T-helper 2 cell treated with Interferon-gamma antibody and Interleukin-4, amounts not matched to agents 100 ng/mL and 5 ng/mL, for 36 hours (primary cell): ENCODE measurements around the gene PAQR7. TPM values are rescaled to one million over a fixed set of nuclear protein-coding genes. Genes with fewer than 3 reads are reported as not detected.

Experiments used
- intact Hi-C: fragments of 100-400 bp; cut with micrococcal nuclease; formaldehyde crosslinking; loops from one replicate; pipeline ENCODE4 v1.15.1; 2023
- total RNA-seq: library from RNA; stranded (reverse); gene quantifications from 2 replicates; pipeline ENCODE4 v1.2.3, GENCODE V29; 2022

PAQR7 gene
- total RNA-seq, 1 donor from 2014 or later, result 2.4 TPM

DNA sequence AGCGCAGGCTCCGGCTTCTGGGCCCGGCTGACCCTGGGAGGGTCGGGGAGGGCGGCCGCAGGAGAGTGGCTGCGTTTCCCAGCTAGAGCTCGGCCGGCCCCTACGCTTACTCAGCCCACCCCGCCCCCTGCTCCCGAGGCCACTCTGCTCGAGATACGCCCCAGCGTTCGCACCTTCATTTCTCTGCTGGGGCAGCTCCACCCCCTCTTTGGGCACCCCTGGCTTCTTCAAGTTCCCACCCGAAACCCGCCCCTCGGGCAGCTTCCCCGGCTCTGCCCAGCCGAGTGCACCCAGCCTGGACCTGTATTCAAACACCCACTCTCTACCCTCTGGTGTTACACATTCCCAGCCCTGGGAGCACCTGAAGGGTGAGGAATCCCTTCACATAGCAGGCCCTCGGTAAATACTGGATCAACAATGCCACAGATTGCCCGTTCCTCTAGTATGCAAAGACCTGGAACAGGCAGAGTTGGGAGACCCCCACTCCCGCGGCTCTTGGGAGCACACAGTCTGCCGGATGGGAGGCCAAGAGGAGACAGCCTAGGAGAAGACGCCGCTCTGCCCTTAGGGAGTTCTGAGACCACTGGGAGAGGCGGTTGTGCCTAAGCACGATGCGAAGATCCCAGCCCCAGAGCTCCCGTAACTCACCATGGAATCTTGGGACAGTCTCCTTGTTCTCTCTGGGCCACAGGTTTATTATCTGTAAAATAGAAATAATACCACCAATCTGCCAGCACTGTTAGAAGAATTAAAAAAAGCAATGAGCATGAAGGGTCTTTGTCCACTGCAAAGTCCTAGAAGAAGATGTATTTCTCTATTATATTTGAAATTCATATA, 566 bp upstream of the PAQR7 start:
- intact Hi-C loops, result no loop called here

DNA sequence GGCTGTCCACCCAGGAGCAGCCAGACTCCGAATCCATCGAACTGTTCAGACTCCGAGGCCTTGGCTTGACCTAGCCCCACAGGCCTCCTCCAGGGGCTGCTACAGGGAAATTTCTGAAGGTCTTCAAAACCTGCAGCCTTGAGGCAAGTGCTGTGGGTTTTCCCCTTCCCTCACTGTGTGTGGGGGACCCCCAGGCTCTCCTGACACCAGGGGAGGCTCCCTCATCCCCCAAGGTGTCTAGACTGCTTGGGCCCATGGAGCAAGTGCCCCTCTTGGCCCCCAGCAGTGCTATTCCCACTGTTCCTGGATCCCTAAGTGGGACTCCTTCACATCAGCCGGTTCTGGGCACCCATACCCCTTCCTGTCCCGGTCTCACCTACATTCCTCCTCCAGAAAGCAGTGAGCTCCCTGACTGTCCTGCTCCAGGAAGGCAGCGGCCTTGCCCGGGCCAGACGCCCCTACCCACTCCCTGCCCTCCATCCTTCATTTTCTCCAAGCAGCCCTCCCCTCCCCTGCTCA, 814 bp downstream of the PAQR7 start:
- intact Hi-C loops, result no loop called here

DNA sequence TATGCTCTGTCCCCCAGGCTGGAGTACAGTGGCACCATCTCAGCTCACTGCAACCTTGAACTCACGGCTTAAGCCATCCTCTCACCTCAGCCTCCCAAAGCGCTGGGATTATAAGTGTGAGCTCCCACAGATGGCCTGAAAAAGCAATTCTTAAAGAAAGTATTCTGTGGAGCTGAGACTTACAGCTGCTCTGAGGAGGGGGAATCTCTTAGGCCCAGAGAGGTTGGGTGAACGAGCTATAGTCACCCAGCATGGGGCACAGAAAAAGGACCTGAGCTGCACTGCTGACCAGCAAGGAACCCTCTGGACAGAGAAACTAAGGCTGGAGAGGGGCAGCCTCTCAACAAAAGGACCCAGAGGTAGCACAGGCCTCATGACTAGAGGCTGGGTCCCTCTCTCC, 1.3 kb downstream of the PAQR7 start:
- intact Hi-C loops, result no loop called here

DNA sequence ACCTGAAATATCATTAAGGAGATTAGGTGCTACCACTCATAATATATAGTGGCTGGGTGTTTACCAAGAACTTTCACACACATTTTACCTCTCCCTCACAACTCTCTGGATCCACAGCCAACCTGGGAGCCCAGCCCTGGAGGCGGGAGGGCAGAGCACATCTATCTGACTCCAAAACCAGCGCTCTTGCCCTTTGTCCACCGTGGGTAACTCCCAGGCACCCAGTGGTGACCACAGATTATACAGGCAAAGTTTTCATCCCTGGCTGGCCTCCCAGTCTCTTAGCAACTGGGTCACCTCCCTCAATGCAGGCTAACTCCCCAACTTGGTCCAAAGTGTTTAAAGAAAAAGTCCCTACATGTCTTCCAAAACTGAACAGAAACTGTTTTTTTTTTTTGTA, 2.4 kb downstream of the PAQR7 start:
- intact Hi-C loops, result no loop called here

DNA sequence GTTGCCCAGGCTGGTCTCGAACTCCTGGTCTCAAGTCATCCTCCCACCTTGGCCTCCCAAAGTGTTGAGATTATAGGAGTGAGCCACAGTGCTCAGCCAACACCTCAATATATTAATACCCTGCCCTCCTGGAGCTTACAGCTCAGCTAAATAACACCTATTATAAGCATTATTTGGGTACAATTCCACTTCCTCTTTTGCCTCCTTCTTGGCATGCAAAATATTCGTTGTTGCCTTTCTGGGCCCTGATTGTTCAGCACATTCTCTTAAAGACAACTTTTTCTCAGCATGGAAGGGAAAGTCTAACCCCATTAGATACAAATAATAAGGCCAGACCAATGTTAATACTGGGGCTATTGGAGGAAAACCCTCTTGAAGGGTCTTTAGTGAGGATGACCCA, 2.8 kb downstream of the PAQR7 start:
- intact Hi-C loops, result no loop called here

DNA sequence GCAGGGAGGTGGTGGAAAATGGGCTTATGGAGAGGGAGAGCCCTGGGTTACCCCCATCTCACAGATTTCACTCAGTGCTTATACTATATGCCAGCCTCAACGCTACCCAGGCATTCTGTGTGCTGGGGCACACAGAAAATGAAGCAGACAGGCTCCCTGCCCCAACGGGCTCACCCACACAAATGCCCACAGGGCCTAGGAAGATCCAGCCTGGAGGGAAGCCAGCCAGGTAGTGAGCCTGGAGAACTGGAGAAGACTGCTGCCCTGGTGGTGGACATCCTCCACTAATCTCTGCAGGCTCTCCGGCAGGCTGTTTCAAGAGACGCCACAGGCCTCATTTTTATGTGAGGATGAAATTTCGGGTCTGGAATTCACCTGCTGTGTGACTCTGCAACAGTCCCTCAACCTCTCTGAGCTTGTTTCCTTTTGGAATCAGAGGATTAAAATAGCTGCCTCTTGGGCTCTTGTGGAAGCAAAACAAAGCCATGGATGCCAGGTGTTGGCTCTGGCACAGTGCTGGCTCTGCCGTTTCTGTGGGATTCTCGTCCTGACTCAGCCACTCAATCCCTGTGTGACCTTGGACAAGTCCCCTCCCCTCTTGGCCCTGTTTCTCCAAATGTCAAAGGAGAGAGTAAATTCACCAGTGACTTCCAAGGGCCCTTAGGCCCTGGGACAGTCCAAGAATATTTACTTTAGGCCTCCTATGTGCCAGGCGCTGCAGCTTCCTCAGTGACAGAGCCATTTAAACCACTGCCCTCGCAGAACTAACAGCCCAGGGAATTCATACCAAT, 3.6 kb downstream of the PAQR7 start:
- intact Hi-C loops, result no loop called here

DNA sequence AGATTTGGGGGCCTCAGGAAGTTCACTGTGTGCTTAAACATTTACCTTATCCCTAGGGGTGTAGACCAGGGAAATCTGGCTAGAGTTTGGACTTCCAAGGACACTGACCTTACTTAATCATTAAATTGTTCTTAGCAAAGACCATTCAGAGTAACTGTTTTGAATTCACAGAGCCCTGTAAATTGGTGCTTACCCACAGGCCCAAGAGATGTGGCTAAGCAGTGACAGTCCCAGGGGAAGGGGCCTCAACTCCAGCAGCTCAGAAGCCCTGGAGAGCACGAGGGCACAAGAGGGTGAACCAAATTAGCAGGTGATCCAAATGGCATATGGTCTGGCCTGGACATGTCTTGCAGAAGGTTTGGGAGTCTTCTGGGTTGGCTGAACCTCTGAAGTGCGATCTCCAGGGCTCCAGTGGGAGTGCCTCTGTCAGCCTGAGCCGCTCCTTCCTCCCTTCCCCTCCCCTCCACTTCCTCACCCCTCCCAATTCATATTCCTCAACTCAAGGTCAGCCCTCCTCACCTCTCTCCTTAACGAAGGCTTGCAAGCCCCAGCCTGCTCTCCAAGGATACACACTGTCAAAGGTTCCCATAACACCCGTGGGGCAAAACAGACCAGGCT, 4.3 kb downstream of the PAQR7 start:
- intact Hi-C loops, result no loop called here

DNA sequence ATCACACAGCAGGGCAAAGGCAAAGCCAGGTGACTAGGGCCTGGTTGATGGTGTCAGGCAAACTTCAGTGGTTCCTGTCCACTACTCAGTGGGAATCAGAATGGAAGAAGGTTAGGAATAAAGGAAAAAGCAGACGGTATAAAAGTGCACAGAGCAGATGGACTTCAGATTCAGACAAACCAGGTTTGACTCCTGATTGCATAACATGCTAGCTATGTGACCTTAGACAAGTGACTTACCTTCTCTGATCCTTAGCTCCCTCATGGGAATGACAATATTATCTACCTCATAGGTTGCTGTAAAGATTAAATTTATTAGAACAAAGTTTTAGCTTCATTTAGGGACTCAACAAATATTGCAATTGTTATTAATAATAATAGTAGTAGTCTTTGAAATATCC, 4.9 kb downstream of the PAQR7 start:
- intact Hi-C loops, result no loop called here

DNA sequence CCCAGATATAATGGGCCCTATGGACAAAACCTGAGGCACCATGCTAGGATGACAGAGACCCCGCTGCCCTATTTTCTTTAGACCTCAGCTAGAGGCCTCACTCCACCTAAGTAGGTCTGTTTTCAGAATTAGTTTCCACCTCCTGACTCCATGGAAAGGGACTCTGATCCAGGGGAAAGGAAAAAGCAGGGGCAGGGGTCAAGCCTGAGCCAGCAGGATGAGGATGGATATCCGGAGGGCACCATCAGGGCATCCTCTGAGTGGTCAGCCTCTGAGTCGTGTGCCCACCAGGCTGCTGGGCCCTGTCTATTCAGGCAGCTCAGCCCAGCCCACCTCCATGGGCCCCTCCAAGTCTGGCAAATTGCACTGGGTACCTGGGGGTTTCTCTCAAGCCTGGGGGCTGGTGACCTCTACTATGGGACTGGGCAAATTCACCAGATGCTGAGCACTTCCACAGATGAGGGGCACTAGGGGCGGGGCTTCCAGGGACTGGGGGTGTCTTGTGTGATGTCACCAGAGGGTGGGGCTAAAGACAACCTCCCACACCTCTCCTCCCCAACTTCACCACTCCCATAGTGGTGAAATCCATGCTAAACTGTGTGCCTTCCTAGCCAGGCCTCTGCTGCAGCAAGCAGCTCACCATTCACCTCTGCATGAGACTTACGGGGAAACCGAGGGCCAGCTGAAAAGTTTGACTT, 5.5 kb downstream of the PAQR7 start:
- intact Hi-C loops, result no loop called here

DNA sequence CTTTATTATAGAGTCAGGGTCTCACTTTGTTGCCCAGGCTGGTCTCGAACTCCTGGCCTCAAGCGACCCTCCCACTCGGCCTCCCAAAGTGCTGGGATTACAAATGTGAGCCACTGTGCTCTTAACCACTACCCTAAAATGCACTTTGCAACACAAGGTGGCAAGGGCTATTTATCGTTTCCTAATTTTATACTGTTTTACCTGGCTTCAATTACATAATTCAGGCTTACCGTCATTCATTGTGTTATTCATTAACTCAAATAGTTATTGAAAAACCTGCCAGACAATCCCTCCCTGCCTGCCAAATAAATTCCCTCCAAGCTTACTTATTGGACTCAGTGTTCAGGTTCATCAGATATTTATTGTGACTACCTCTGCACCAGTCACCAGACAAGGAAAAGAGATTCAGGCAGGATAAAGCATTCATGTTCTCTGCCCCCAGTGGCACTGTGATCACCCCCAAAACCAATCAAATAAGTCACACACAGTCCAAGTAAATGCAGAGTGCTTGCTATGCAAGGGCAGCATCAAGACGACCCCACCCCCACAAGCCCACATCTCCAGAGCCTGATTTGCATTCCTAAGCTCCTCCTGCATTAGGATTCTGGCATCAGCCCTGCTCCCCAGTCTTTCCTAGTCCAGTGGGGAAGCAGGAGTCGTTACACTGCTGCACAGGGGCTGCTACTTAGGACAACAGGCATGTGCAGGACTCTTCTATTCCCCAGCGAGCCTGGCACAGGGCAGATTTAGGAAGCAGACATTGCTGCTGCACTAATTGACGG, 8.1 kb downstream of the PAQR7 start:
- intact Hi-C loops, result no loop called here

DNA sequence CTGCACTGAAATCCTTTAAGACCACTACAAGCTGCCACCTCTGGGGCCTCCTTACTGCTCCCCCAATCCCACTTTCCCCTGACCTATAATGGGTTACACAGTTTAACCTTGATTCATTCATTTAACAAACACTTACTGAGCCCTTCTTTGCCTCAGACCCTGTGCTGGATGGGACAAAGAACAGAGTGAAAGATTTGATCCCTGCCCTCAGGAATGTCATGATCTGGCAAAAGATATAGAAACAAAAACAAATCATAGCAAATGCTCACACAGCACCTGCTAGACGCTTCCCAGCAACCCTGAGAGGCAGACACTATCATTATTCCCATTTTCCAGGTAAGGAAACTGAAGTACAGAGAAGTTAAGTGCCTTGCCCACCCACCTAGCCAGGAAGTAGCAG, 9.2 kb downstream of the PAQR7 start:
- intact Hi-C loops, result no loop called here

DNA sequence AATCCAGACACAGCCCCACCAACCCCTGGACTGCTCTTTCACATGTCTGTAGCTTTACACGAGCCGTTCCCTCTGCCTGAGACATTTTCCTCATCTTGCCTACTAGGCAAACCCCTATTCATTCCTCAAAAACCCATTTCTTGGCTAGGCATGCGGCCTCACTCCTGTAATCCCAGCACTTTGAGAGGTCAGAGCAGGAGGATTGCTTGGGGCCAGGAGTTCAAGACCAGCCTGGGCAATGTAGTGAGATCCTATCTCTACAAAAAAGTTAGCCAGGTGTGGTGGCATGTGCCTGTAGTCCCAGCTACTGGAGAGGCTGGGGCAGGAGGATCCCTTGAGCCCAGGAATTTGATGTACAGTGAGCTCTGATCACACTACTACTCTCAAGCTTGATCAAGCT, 11.1 kb downstream of the PAQR7 start:
- intact Hi-C loops, result no loop called here

DNA sequence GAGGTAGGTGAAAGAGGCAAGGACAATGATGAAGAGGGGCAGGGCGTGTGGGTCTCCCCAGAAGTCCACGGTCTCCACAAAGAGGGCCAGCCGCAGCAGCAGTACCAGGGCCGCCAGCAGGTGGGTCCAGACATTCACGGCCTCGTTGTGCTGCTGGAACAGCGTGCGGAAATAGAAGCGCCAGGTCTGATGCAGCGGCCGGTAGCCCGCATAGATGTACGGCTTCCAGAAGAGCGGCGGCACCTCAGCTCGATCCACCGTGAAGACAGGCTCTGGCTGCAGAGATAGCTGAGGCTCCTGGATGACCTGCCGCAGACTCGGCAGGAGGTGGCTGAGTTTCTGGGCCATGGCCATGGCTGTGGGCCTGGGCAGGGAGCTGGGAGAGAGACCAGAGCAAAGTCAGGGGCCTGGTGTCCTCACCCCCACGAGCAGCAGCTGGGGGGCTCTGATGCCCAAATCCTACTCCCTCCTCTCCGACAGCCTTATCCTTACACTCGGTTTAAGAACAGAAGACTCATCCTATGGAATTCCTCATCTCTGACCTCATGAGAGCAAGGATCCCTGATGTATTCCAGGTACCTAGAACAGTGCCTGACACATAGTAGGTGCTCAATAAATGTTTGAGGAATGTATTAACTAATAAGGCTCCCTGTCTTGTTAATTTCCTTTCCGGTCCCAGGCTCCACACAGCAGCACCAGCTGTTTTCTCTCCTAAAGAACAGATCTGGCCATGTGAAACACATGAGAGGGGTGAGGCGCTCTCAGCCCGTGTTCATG, 11.8 kb downstream of the PAQR7 start:
- intact Hi-C loops, result no loop called here

DNA sequence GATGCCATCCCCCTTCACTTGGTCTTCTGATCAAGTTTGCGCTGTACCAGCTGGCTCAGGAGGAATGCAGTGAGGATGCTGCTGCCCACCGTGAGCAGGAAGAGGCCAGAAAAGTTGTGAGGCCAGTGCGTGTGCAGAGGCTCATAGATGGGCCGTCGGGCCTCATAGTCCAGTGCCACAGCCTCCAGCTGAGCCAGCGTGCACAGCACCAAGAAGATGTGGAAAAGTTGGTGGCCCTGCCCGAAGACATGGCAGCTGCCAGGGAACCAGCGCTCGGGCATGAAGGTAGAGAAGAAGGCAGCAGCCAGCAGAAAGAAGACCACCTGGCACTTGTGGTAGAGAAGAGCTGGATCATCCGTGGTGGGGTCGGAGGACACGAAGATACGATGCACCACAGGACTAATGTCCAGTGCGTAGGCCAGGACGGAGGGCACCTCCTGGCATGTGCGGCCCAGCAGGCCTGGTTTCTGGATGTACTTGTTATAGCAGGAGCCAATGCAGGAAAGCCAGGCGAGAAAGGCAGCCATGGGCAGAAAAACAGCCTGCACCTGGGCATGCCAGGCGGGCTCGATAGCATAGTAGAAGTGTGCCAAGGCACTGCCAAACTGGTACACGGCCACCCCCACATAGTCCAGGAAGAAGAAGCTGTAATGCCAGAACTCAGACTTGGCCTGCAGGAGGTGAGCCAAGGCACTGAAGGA, 12.6 kb downstream of the PAQR7 start:
- intact Hi-C loops, result no loop called here

DNA sequence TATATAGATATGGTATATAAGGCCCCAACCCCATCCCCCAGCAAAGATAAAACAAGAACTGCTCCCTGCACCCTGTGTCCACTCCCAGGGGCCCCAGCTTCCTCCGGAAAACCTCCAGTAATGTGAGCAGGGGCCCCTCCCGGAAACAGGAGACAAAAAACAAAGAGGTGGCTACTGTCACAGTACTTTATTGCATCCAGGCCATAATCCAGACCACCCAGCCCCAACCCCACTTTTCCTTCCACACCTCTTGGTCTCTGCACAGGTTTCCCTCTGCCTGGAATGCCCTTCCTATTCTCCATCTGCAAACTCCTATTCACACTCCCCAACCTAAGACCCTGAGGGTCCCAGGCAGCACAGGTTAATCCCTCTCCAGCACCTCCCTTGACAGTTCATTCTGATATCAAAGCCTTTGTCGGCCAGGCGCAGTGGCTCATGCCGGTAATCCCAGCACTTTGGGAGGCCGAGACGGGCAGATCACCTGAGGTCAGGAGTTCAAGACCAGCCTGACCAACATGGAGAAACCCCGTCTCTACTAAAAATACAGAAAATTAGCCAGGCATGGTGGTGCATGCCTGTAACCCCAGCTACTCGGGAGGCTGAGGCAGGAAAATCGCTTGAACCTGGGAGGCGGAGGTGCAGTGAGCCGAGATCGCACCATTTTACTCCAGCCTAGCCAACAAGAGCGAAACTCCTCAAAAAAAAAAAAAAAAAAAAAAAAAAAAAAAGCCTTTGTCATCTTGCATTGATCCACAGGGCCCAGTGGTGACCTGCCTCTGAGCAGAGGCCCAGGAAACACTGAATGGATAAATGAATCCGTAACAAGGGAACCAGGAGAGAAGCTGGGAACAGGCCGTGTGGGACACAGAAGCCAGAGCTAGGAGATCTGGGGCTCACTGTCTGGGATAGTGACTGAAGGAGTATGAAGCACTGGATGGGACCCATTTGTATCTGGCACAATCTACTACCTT, 13.9 kb downstream of the PAQR7 start:
- intact Hi-C loops, result no loop called here

DNA sequence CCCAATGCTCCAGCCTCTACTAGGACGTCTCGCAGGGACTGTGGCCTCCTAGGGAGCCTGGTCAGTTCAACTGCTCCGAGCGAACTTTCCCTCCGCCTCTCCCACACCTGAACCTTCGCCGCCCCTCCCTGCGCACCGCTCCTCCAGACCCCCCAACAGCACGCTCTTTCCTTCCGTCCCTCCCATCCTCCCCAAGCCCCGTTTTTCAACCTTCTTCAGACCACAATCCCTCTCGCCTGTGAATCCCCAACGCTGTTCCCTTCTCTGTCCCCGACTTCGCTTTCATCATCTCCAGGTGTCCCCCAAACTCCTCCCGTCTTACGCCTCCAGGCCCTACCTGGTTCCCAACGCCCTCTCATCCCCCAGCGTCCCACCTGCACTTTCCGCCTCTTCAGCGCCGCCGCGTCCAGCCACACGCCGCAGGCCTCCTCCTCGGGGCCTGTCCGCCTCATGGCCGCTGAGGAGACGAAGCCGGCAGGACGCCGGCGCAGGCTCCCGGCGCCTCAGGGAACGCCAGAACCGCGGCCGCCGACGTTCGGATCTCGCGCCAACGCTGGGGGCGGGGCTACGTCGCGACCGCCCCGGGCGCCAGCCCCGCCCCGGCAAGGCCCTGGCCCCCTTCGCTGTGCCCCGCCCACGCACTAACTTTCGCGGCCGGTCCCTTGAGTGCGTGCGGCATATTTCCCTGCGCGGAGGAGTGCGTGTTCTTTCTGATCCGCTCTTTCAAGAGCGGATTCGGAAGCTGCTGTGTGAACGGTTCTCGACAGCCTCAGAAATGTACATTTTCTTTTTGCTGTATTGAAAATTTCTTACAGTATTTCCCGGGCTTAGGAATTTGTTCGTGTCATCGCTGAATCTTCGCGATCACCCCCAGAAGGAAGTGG, 16.4 kb downstream of the PAQR7 start, which contains the start of gene AUNIP:
TSS of gene AUNIP (minus strand) at position 552 of the 884 bp plus-strand sequence. CDS start at position 452, 100 bp downstream.
- intact Hi-C loops, result loop anchor here (1.0 kb wide), 2 partner anchors 39 to 46 kb away; no protein-coding TSS in a partner anchor

DNA sequence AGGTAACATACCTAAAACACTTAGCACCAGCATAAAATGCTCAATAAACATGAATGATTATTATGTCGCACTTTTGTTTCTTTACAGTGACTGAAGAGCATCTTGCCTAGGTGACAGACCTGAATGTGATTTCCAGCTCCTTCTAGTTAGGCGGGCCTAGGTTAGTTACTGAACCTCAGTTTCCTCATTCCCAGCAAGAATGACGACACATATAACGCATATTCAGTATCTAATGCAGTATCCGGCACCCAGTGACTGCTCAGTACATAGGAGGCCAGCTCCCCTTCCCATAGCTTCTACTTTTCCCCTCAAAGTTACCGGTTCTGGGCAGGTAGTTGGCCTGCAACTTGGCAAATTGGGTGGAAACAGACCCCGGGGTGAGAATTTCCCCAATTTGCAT, 17.0 kb downstream of the PAQR7 start:
- intact Hi-C loops, result no loop called here
